ENCODE measurements around the gene GIGYF2. TPM values are rescaled to one million over a fixed set of nuclear protein-coding genes. Genes with fewer than 3 reads are reported as not detected.

Gene GIGYF2
- total and polyA plus RNA-seq, 2 of the 13 experiments (the other 11 are each of a cell fraction or from before 2014, with no cell fraction given): 44.9 to 73.5 TPM

GRCh38 chr2:232696609-232697058 lies 497 bp upstream of the GIGYF2 start (continued):
- TF ChIP-seq, protein P1, sequence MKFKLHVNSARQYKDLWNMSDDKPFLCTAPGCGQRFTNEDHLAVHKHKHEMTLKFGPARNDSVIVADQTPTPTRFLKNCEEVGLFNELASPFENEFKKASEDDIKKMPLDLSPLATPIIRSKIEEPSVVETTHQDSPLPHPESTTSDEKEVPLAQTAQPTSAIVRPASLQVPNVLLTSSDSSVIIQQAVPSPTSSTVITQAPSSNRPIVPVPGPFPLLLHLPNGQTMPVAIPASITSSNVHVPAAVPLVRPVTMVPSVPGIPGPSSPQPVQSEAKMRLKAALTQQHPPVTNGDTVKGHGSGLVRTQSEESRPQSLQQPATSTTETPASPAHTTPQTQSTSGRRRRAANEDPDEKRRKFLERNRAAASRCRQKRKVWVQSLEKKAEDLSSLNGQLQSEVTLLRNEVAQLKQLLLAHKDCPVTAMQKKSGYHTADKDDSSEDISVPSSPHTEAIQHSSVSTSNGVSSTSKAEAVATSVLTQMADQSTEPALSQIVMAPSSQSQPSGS (CRISPR knock-in tag; IDR thresholded peaks at IDR 0.05): no peak
- no peak for TF ChIP-seq ZBTB25 (CRISPR knock-in tag; IDR thresholded peaks at IDR 0.05)
- TF ChIP-seq, protein P2, sequence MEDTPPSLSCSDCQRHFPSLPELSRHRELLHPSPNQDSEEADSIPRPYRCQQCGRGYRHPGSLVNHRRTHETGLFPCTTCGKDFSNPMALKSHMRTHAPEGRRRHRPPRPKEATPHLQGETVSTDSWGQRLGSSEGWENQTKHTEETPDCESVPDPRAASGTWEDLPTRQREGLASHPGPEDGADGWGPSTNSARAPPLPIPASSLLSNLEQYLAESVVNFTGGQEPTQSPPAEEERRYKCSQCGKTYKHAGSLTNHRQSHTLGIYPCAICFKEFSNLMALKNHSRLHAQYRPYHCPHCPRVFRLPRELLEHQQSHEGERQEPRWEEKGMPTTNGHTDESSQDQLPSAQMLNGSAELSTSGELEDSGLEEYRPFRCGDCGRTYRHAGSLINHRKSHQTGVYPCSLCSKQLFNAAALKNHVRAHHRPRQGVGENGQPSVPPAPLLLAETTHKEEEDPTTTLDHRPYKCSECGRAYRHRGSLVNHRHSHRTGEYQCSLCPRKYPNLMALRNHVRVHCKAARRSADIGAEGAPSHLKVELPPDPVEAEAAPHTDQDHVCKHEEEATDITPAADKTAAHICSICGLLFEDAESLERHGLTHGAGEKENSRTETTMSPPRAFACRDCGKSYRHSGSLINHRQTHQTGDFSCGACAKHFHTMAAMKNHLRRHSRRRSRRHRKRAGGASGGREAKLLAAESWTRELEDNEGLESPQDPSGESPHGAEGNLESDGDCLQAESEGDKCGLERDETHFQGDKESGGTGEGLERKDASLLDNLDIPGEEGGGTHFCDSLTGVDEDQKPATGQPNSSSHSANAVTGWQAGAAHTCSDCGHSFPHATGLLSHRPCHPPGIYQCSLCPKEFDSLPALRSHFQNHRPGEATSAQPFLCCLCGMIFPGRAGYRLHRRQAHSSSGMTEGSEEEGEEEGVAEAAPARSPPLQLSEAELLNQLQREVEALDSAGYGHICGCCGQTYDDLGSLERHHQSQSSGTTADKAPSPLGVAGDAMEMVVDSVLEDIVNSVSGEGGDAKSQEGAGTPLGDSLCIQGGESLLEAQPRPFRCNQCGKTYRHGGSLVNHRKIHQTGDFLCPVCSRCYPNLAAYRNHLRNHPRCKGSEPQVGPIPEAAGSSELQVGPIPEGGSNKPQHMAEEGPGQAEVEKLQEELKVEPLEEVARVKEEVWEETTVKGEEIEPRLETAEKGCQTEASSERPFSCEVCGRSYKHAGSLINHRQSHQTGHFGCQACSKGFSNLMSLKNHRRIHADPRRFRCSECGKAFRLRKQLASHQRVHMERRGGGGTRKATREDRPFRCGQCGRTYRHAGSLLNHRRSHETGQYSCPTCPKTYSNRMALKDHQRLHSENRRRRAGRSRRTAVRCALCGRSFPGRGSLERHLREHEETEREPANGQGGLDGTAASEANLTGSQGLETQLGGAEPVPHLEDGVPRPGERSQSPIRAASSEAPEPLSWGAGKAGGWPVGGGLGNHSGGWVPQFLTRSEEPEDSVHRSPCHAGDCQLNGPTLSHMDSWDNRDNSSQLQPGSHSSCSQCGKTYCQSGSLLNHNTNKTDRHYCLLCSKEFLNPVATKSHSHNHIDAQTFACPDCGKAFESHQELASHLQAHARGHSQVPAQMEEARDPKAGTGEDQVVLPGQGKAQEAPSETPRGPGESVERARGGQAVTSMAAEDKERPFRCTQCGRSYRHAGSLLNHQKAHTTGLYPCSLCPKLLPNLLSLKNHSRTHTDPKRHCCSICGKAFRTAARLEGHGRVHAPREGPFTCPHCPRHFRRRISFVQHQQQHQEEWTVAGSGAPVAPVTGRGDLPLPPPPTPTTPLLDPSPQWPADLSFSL (CRISPR knock-in tag; IDR thresholded peaks at IDR 0.05): no peak
- TF ChIP-seq, protein P3, sequence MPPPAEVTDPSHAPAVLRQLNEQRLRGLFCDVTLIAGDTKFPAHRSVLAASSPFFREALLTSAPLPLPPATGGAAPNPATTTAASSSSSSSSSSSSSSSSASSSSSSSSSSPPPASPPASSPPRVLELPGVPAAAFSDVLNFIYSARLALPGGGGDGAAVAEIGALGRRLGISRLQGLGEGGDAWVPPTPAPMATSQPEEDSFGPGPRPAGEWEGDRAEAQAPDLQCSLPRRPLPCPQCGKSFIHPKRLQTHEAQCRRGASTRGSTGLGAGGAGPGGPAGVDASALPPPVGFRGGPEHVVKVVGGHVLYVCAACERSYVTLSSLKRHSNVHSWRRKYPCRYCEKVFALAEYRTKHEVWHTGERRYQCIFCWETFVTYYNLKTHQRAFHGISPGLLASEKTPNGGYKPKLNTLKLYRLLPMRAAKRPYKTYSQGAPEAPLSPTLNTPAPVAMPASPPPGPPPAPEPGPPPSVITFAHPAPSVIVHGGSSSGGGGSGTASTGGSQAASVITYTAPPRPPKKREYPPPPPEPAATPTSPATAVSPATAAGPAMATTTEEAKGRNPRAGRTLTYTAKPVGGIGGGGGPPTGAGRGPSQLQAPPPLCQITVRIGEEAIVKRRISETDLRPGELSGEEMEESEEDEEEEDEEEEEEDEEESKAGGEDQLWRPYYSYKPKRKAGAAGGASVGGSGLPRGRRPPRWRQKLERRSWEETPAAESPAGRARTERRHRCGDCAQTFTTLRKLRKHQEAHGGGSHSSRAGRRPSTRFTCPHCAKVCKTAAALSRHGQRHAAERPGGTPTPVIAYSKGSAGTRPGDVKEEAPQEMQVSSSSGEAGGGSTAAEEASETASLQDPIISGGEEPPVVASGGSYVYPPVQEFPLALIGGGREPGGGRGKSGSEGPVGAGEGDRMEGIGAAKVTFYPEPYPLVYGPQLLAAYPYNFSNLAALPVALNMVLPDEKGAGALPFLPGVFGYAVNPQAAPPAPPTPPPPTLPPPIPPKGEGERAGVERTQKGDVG (CRISPR knock-in tag; IDR thresholded peaks at IDR 0.05; ENCODE audit: borderline replicate concordance): no peak
